H1 (cell line): ENCODE measurements around the gene OR2H2. TPM values are rescaled to one million over a fixed set of nuclear protein-coding genes. Genes with fewer than 3 reads are reported as not detected.

Experiments
- CTCF ChIA-PET: fragments of 300-600 bp; sonication (Branson Sonifier 250); formaldehyde crosslinking; loops from one replicate; lab custom pipeline; 2021; ENCODE audit not compliant: partially characterized antibody; lab: Charles Lee
- POLR2A ChIA-PET: fragments of 300-600 bp; sonication (Branson Sonifier 250); formaldehyde crosslinking; loops from one replicate; lab custom pipeline; 2021; ENCODE audit warnings: inconsistent platforms; ENCODE audit not compliant: partially characterized antibody; lab: Charles Lee
- DNase-seq, 2 experiments: peaks; one replicate each; pipeline versions ENCODE4 v3.0.0 to v3.0.0-alpha.2; 2010 to 2022; ENCODE audit warnings: low spot score in 2 of 2, low read depth in 1 of 2, mixed read lengths in 1 of 2
- FAIRE-seq: peaks from 2 replicates; lab custom pipeline; 2011; peaks lifted over from hg19 to GRCh38; lab: Jason Lieb, UNC
- H2AFZ ChIP-seq: 2 replicates; pipeline ENCODE4 v1.8.1; 2012; ENCODE audit warnings: low read length, inconsistent platforms
- H2AK5ac ChIP-seq: 2 replicates; pipeline ENCODE4 v1.6.1; 2013; ENCODE audit warnings: low read depth, low read length
- H2BK120ac ChIP-seq: replicated peaks from 2 replicates; pipeline ENCODE3; 2013; ENCODE audit warnings: low read depth, low read length, inconsistent platforms
- H2BK12ac ChIP-seq: 2 replicates; pipeline ENCODE4 v1.6.1; 2013; ENCODE audit warnings: low read depth, low read length
- H2BK15ac ChIP-seq: 2 replicates; pipeline ENCODE4 v1.6.1; 2013; ENCODE audit warnings: low read length
- H2BK20ac ChIP-seq: 2 replicates; pipeline ENCODE4 v1.6.1; 2013; ENCODE audit warnings: low read length
- H2BK5ac ChIP-seq: 2 replicates; pipeline ENCODE4 v1.6.1; 2013; ENCODE audit warnings: low read depth, low read length
- H3K14ac ChIP-seq: 2 replicates; pipeline ENCODE4 v1.6.1; 2013; ENCODE audit warnings: inconsistent platforms; ENCODE audit not compliant: insufficient read length
- H3K18ac ChIP-seq: 2 replicates; pipeline ENCODE4 v1.6.1; 2013; ENCODE audit warnings: low read length; ENCODE audit errors: extremely low read depth
- H3K23ac ChIP-seq: 2 replicates; pipeline ENCODE4 v1.6.1; 2013; ENCODE audit warnings: inconsistent platforms; ENCODE audit not compliant: insufficient read length
- H3K23me2 ChIP-seq: 2 replicates; pipeline ENCODE4 v1.6.1; 2013; ENCODE audit warnings: low read depth, low read length
- H3K27ac ChIP-seq: 2 replicates; pipeline ENCODE4 v1.6.1; 2011; ENCODE audit warnings: low read depth, low read length, inconsistent platforms
- H3K27me3 ChIP-seq, 4 experiments: replicated peaks in 1 of 4; 1 replicate in 1 of 4; 2 replicates in 3 of 4; pipeline versions ENCODE4 v1.6.1 to v1.8.1; 2011 to 2013; ENCODE audit warnings: low read length in 3 of 4, mild to moderate bottlenecking in 3 of 4, inconsistent platforms in 2 of 4, mixed read lengths in 2 of 4, moderate library complexity in 1 of 4; ENCODE audit not compliant: control insufficient read depth in 3 of 4, insufficient read depth in 3 of 4; ENCODE audit errors: extremely low read depth in 1 of 4
- H3K36me3 ChIP-seq, 4 experiments: 2 replicates each; pipeline versions ENCODE4 v1.6.1 to v1.8.1; 2011 to 2013; ENCODE audit warnings: mild to moderate bottlenecking in 4 of 4, low read length in 3 of 4, moderate library complexity in 2 of 4, control low read depth in 1 of 4, inconsistent platforms in 1 of 4; ENCODE audit not compliant: insufficient read depth in 4 of 4, control insufficient read depth in 2 of 4
- H3K4ac ChIP-seq: replicated peaks from 2 replicates; pipeline ENCODE3; 2013; ENCODE audit warnings: low read length, low read depth, mixed read lengths, inconsistent platforms; ENCODE audit not compliant: insufficient read length
- H3K4me1 ChIP-seq, 4 experiments: replicated peaks in 1 of 4; 1 replicate in 1 of 4; 2 replicates in 3 of 4; pipeline versions ENCODE4 v1.6.1 to v1.8.1; 2011 to 2013; ENCODE audit warnings: low read length in 3 of 4, inconsistent platforms in 2 of 4, mixed read lengths in 1 of 4; ENCODE audit not compliant: insufficient read depth in 4 of 4, control insufficient read depth in 3 of 4
- H3K4me2 ChIP-seq, 2 experiments: 2 replicates each; pipeline versions ENCODE4 v1.6.1 to v1.8.1; 2011 to 2013; ENCODE audit warnings: low read depth in 2 of 2, low read length in 2 of 2, control low read depth in 1 of 2, inconsistent platforms in 1 of 2, mild to moderate bottlenecking in 1 of 2; ENCODE audit not compliant: insufficient read depth in 1 of 2
- H3K4me3 ChIP-seq, 4 experiments: fragments of 200-600, 300-600 bp in 1 of 4; sonication (generic), shearing (Covaris generic), sonication (Bioruptor Twin) in 1 of 4; 2 replicates each; pipeline versions ENCODE4 v1.5.1 to v1.8.1; 2011 to 2016; ENCODE audit warnings: low read length in 4 of 4, low read depth in 3 of 4, control low read depth in 2 of 4, inconsistent platforms in 2 of 4, mild to moderate bottlenecking in 2 of 4, mixed read lengths in 1 of 4, moderate library complexity in 1 of 4; ENCODE audit not compliant: insufficient read depth in 2 of 4; ENCODE audit errors: extremely low read depth in 1 of 4
- H3K56ac ChIP-seq: replicated peaks from 2 replicates; pipeline ENCODE3; 2013; ENCODE audit warnings: low read depth, mild to moderate bottlenecking, mixed read lengths, low read length, inconsistent platforms; ENCODE audit not compliant: insufficient read length
- H3K79me1 ChIP-seq: 2 replicates; pipeline ENCODE4 v1.6.1; 2013; ENCODE audit warnings: low read depth, low read length, control low read depth
- H3K79me2 ChIP-seq, 2 experiments: 2 replicates each; pipeline versions ENCODE4 v1.6.1 to v1.8.1; 2012 to 2013; ENCODE audit warnings: low read length in 2 of 2, mild to moderate bottlenecking in 2 of 2, inconsistent platforms in 1 of 2; ENCODE audit not compliant: insufficient read depth in 2 of 2, control insufficient read depth in 1 of 2
- H3K9ac ChIP-seq, 4 experiments: replicated peaks in 1 of 4; 1 replicate in 1 of 4; 2 replicates in 3 of 4; pipeline versions ENCODE4 v1.6.1 to v1.8.1; 2011 to 2013; ENCODE audit warnings: low read depth in 3 of 4, low read length in 3 of 4, control low read depth in 2 of 4, mild to moderate bottlenecking in 2 of 4, moderate library complexity in 2 of 4, inconsistent platforms in 1 of 4; ENCODE audit errors: extremely low read depth in 1 of 4
- H3K9me3 ChIP-seq, 2 experiments: 2 replicates each; pipeline versions ENCODE4 v1.6.1 to v1.8.1; 2012 to 2013; ENCODE audit warnings: mild to moderate bottlenecking in 2 of 2, moderate library complexity in 2 of 2, control low read depth in 1 of 2, inconsistent platforms in 1 of 2, low read depth in 1 of 2, low read length in 1 of 2, mixed read lengths in 1 of 2; ENCODE audit not compliant: insufficient read depth in 2 of 2
- H4K20me1 ChIP-seq, 2 experiments: replicated peaks in 1 of 2; 2 replicates each; pipeline versions ENCODE3 to v1.8.1; 2011 to 2013; ENCODE audit warnings: inconsistent platforms in 2 of 2, low read length in 2 of 2, mild to moderate bottlenecking in 1 of 2; ENCODE audit not compliant: insufficient read depth in 2 of 2, control insufficient read depth in 1 of 2
- H4K5ac ChIP-seq: 2 replicates; pipeline ENCODE4 v1.6.1; 2013; ENCODE audit warnings: low read length, low read depth, mixed read lengths, inconsistent platforms; ENCODE audit not compliant: insufficient read length
- H4K8ac ChIP-seq: 2 replicates; pipeline ENCODE4 v1.8.0; 2013; ENCODE audit warnings: mild to moderate bottlenecking, moderate library complexity, low read length, inconsistent platforms; ENCODE audit not compliant: insufficient read depth; ENCODE audit errors: extremely low read depth
- H4K91ac ChIP-seq: replicated peaks from 2 replicates; pipeline ENCODE3; 2013; ENCODE audit warnings: low read length, mixed read lengths, inconsistent platforms; ENCODE audit not compliant: insufficient read length
- POLR2AphosphoS5 ChIP-seq: IDR thresholded peaks from 2 replicates; pipeline ENCODE4 v1.6.1; 2011; ENCODE audit warnings: low read depth, low read length
- ZNF274 ChIP-seq: IDR thresholded peaks from 2 replicates; pipeline ENCODE4 v1.7.0; 2012; ENCODE audit warnings: low read length, borderline replicate concordance; ENCODE audit errors: extremely low read depth
- WGBS, 2 experiments: shearing (Covaris generic) in 1 of 2; methylation state at CpG; one replicate each; pipeline versions ENCODE4 v1.1.6 to v1.1.7; 2013 to 2015; ENCODE audit warnings: low lambda C conversion rate in 2 of 2, mixed read lengths in 2 of 2, inconsistent platforms in 1 of 2, low coverage in 1 of 2, missing lambda C conversion rate in 1 of 2; ENCODE audit not compliant: insufficient replicate concordance in 2 of 2, insufficient coverage in 1 of 2, insufficient read length in 1 of 2; ENCODE audit errors: extremely low coverage in 1 of 2, missing lambda C conversion rate in 1 of 2; 5-methylcytosine and 5-hydroxymethylcytosine counted together
- polyA plus RNA-seq, 7 experiments: library from polyadenylated mRNA; depleted of rRNA in 3 of 7; stranded (reverse) in 5 of 7; unstranded in 2 of 7; fragments of >200 nt in 5 of 7; fragments of 200-250 nt in 2 of 7; gene quantifications; 1 replicate in 5 of 7; 2 replicates in 1 of 7; 4 replicates in 1 of 7; pipeline versions ENCODE4 v1.2.1 to v1.2.3, GENCODE V29; 2011 to 2013; ENCODE audit warnings: missing spikeins in 2 of 7, mixed read lengths in 2 of 7
- total RNA-seq: library from RNA; stranded (reverse); fragmentation: NEBNext Ultra II Directional; extraction: Animal tissue kit (Norgen Biotek cat#: 25700); gene quantifications from 2 replicates; pipeline ENCODE4 v1.2.1, GENCODE V29; 2021

The OR2H2 gene
- total and polyA plus RNA-seq, 2 of the 8 experiments (the other 6 are each of a cell fraction or from before 2014, with no cell fraction given), result not detected

DNA sequence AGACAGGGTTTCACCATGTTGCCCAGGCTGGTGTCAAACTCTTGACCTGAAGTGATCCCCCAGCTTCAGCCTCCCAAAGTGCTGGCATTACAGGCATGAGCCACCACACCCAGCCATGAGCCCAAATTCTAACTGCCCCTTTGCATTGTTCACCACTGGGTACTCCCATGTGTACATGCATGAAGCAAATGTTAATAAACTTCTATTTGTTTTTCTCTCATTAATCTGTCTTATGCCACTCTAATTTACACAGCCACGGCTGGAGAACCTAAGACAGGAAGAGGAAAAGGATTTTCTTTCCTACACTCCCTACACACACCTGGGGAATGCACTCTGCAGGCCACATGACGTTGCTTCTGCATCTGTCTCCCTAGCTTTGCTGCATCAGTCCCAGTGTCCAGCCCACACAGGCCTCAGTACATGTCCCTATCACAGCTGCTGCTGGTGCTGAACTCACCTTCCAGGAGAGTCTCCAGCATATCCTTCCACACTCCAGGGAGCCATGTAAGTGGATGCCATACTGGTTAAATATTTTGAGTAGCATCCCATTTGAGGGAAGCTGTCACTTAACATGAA, 13.3 kb downstream of the OR2H2 start:
- CTCF ChIA-PET, result interaction anchor here (0.6 to 3.4 kb wide), 7 partner anchors 10 to 489 kb away, joined by 3 to 23 read pairs (median 3); no protein-coding TSS in a partner anchor
- no peak overlapping the region for H3K14ac ChIP-seq
- H3K4me3 ChIP-seq, result no peak overlapping the region
- POLR2A ChIA-PET, result interaction anchor here (0.6 to 5.0 kb wide), 18 partner anchors 10 to 677 kb away, joined by 3 to 33 read pairs (median 6); partner anchors contain the start of genes GABBR1, OR2H2 and UBD
- H2BK120ac ChIP-seq, result no peak overlapping the region
- H2BK5ac ChIP-seq, result no peak overlapping the region
- H3K9ac ChIP-seq, result no peak overlapping the region
- H3K36me3 ChIP-seq, result peaks cover 19 to 42% (median 28%) of the 10 kb centered on the region in 4 experiments
- no peak for TF ChIP-seq ZNF274
- peak; percentile 57 for TF ChIP-seq POLR2AphosphoS5
- no peak overlapping the region for H3K56ac ChIP-seq
- no peak overlapping the region for H3K27ac ChIP-seq
- H3K79me1 ChIP-seq, result no peaks in the 10 kb centered on the region
- no peak overlapping the region for H4K5ac ChIP-seq
- H2BK20ac ChIP-seq, result no peak overlapping the region
- no peak overlapping the region for H4K8ac ChIP-seq
- DNase-seq (no peak), FAIRE-seq (no peak)
- H2AFZ ChIP-seq, result no peak overlapping the region
- WGBS, 2 experiments, result 85% methylated on average over 2 of the region's 2 CpGs; no CpG with 5 or more reads in 1 of the 2 experiments
- peaks cover 0 to 5% (median 0%) of the 10 kb centered on the region in 4 experiments; a peak in 2 of 7 replicates for H3K4me1 ChIP-seq
- H2BK15ac ChIP-seq, result no peak overlapping the region
- peaks cover 2 to 5% of the 10 kb centered on the region in 2 experiments for H4K20me1 ChIP-seq
- no peak overlapping the region for H3K4me2 ChIP-seq
- no peaks in the 10 kb centered on the region for H3K27me3 ChIP-seq
- no peak overlapping the region for H3K4ac ChIP-seq
- no peak overlapping the region for H2AK5ac ChIP-seq
- no peak overlapping the region; the same call in 1 of the 2 replicates for H2BK12ac ChIP-seq
- H3K23me2 ChIP-seq, result no peaks in the 10 kb centered on the region
- no peaks in the 10 kb centered on the region for H3K79me2 ChIP-seq
- no peaks in the 10 kb centered on the region for H3K9me3 ChIP-seq
- H3K23ac ChIP-seq, result no peak overlapping the region
- no peak overlapping the region for H3K18ac ChIP-seq
- H4K91ac ChIP-seq, result no peak overlapping the region
